GM19463 (cell line): ENCODE results near the gene OR51Q1.

Experiments used
- ATAC-seq: cut with Tn5 transposase; IDR thresholded peaks from one replicate; pipeline ENCODE4 v1.9.1; 2021; ENCODE audit warnings: mild to moderate bottlenecking, moderate library complexity; ENCODE audit not compliant: unreplicated experiment

Gene OR51Q1, protein sequence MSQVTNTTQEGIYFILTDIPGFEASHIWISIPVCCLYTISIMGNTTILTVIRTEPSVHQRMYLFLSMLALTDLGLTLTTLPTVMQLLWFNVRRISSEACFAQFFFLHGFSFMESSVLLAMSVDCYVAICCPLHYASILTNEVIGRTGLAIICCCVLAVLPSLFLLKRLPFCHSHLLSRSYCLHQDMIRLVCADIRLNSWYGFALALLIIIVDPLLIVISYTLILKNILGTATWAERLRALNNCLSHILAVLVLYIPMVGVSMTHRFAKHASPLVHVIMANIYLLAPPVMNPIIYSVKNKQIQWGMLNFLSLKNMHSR

GRCh38 chr11:5421811-5422210, at the start of gene OR51Q1:
OR51Q1 (plus strand) TSS chr11:5422111; CDS start chr11:5422201, 90 bp downstream.
- no peak for ATAC-seq

DNA sequence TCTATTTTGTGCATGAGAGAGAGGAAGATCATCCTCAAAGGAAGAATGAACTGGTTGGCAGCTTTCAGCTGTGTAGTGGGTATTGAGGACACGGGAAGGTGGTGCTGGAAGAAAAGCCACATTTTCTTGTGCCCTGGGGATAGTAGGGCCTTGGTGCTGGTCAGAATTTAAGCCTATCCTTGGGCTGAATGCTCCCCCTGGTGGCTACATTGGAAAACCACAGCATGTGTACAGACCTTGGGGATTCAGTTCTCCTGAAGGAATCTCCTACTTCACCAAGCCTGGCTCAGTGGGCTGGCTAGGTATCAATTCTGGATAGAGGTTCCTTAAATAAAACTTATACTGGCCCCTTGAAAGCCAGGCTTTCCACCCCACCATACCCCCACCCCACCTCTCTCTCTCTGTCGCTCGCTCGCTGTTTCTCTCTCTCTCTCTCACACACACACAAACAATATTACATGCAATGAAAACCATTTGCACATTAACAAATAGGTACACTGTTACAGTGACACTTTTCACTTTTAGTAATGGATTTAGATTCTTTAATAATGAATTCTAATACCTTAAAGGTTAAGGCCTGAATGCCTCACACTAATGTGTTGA, 41.1 kb upstream of the OR51Q1 start:
- ATAC-seq: peak; percentile 90

DNA sequence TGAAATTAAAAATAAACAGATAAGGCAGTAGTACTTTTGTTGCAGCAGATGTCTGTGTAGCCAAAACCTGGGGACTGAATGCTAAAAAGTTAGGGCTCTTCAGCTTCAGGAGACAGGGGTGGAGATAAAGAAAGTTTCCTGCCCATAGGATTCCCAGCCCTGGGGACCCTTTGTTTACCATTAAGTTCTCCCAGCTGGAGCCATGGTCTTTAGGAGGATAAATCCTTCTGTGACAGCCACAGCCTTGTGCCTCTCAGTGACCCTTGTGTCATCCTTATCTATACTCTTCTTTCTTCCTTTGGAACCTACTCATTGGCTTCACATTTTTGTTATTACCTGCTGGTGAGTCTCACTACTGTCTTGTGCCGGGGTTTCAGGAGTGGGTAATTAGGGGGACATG, 38.3 kb upstream of the OR51Q1 start, which contains the start of gene OR51M1:
Gene OR51M1, plus strand, starts transcription at position 237 of the 400 bp plus-strand sequence. CDS start 5,587 bp downstream, outside the sequence.
- no peak for ATAC-seq

DNA sequence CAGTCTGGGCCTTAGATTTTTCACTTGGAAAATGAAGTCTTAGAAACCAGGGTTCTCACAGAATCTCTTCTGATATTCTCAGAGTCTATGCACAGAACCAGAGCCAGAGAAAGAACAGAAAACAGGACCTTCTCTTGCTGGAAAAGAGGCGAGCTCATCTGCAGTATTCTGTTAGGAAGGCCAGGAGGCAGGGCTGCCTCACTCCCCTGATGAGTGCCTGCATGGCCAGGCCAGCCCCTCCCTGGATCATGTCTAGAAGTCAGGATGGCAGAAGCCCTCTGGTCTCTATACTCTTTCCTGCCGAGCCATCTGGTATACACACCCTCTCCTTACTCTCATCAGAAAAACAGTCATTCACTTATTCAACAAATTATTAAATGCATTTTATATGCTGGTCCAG, 37.6 kb upstream of the OR51Q1 start:
- ATAC-seq: no peak

DNA sequence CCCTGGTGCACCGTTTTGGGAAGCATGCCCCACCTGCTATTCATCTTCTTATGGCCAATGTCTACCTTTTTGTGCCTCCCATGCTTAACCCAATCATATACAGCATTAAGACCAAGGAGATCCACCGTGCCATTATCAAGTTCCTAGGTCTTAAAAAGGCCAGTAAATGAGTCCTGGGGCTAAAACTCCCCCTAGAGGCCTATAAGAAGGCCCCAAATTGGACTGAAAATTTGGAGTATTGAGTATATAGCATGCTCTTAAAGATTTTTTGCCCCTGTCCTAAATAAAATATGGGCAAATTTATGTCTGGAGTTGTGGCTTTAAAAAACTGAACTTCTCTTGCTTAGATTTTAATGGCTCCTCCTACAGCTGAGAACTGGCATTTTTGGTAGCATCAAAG, 31.7 kb upstream of the OR51Q1 start:
- no peak for ATAC-seq

- no peak for ATAC-seq
Observed at GRCh38 chr11:5394091-5394490, 27.8 kb upstream of the OR51Q1 start.

DNA sequence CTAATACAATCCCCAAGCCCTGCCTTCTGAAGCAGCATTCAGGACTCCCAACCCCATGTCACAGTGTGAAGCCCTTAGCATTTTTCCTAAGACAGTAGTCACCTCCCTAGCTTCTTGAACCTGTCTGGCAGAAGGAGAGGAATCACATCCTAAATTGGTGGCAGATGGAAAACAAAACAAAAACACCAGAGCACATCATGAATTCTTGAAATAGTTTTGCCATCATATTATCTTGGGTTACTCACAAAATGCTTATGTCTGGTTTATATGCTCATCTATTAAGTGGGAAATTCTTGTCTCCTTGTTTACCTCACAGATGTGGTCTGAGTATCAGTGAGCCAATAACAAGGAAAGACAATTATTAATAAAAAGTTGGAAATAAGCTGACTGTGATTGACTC, 23.0 kb upstream of the OR51Q1 start:
- no peak for ATAC-seq

DNA sequence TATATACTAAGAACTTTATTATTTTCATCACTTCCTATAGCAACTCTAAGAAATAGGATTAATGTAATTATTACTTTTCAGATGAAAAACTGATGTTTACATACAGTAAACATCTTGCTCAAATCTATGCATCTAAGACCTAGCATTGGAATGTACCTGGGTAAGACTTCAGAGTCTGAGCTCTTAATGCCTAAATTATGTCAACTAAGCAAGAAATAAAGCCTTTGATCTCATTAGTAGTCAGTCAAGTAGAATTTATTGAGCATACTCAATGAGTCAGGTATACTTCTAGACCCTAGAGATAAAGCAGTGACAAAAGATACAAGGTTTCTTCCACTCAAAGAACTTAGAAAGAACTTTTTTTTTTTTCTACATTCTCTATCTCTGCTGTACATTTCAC, 16.7 kb upstream of the OR51Q1 start:
- ATAC-seq: no peak

GRCh38 chr11:5420993-5421392, 918 bp upstream of the OR51Q1 start:
- ATAC-seq: no peak

DNA sequence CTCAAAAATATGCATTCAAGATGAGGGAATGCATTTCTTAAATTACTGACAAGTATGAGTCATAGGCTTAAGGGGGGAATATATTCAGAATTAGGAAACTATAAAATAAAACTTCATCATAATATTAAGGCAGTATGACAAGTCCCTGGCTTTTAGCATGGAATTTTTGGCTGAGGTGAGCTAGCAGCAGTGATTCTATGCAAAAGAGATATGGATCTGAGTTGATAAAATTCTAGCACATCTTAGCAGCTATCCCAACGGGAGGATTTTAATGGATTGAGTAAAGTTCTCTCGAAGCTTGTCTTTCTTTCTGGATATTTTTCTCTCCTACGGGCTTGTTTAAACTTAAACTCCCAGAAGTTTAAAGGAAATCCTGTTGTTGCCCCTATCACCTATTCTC, 1.2 kb downstream of the OR51Q1 start:
- no peak for ATAC-seq

DNA sequence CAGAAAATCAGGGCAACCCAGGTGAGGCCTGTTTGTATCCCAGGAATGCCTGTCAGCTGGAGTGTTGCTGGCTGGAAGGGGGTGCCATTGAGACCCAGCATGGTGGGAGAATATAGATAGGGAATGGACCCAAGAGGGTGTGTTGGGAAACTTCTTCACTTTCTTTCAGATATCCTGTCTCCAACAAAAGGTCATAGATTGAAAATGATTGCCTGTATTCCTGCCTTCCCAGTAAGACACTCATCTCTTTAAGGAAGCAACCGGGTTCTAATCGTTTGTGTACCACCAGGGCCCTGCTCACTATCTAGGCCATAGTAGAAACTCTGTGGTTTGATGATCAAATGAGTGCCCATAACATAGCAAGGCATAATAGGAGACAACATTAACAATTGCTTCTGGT, 19.5 kb downstream of the OR51Q1 start, which contains the start of gene OR51I1:
Gene OR51I1, minus strand, starts transcription at position 101 of the 400 bp plus-strand sequence. Its CDS starts 0 bp downstream, at position 101.
- no peak for ATAC-seq

- no peak for ATAC-seq
Observed at GRCh38 chr11:5443835-5444393, 22.0 kb downstream of the OR51Q1 start.

DNA sequence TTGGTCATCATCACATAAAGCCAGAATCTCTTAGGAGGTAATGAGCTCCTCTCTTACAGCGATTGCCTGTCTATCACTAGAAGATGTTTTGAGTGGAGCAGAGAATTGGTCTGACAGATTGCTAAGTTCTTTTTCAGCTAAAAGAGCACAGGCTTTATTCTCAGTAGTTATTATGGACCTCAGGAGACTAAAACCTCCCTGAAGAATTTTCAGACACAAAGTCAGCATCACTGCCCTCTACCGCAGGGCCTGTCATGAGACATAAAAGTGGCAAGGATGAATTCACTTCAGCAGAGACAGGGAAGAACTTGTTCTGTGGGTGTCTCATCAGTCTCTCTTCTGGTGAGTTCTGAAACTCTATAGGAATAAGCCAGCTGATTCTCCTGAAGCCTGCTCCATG, 27.1 kb downstream of the OR51Q1 start, which contains the start of gene OR51I2:
Gene OR51I2, plus strand, starts transcription at position 301 of the 400 bp plus-strand sequence. CDS start 4,166 bp downstream, outside the sequence.
- ATAC-seq: no peak

GRCh38 chr11:5449432-5449831, 27.5 kb downstream of the OR51Q1 start:
- ATAC-seq: no peak

DNA sequence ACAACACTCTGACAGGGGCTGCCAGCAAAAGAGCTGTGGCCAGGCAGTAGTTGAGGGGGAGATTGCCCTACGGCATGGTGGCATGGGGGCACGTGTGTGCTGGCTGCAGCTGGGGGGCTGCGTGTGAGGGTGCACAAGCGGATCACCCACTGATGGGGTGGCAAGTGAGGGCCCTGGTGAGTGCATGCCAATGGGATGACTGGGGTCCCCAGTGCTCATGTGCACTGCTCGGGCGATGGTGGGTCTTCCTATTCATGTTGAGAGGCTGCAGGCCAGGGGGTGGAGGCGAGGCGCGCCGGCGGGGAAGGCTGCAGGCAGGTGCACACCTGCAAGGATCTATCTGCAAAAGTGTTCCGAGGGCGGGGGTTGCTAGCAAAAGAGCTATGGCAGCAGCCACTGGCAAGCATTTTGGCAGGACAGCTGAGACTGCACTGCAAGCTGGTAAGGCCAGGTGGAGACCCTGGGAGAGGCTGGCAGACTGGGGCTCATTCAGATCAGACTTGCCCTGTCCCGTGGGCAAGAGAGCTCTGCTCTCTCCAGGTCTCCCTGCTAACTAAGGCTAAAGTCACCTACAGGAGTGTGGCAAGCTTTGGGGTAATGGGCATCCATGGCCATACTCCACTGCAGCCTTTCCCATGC, 39.2 kb downstream of the OR51Q1 start:
- ATAC-seq: no peak

- ATAC-seq: no peak
Observed at GRCh38 chr11:5467527-5467926, 45.6 kb downstream of the OR51Q1 start.
